Ectodermal cell (in vitro differentiated cells): ENCODE data around the gene RELA.

ENCODE experiments used
- H3K27ac ChIP-seq: 2 replicates; pipeline ENCODE4 v1.7.0; 2013; ENCODE audit warnings: mild to moderate bottlenecking, low read depth, low read length; ENCODE audit not compliant: insufficient read depth, poor library complexity, severe bottlenecking
- H3K27me3 ChIP-seq: 2 replicates; pipeline ENCODE4 v1.7.0; 2013; ENCODE audit warnings: mild to moderate bottlenecking, low read length; ENCODE audit not compliant: insufficient read depth, control insufficient read depth, poor library complexity, severe bottlenecking
- H3K36me3 ChIP-seq: one replicate; pipeline ENCODE4 v1.7.0; 2013; ENCODE audit warnings: low read length; ENCODE audit not compliant: control insufficient read depth, insufficient read depth
- H3K4me1 ChIP-seq: one replicate; pipeline ENCODE4 v1.7.0; 2013; ENCODE audit warnings: low read length; ENCODE audit not compliant: control insufficient read depth, insufficient read depth
- H3K4me3 ChIP-seq: 2 replicates; pipeline ENCODE4 v1.7.0; 2013; ENCODE audit warnings: low read depth, low read length, control low read depth; ENCODE audit not compliant: insufficient read depth
- H3K9me3 ChIP-seq: 2 replicates; pipeline ENCODE4 v1.7.0; 2013; ENCODE audit warnings: mild to moderate bottlenecking, low read length, moderate library complexity; ENCODE audit not compliant: control insufficient read depth
- WGBS, 2 experiments: methylation state at CpG; one replicate each; pipeline ENCODE4 v1.1.7; 2013; ENCODE audit warnings: missing lambda C conversion rate in 2 of 2; 5-methylcytosine and 5-hydroxymethylcytosine counted together

RELA gene

GRCh38 chr11:65648997-65649493, 13.7 kb downstream of the RELA start:
- H3K4me3 ChIP-seq, result no peak overlapping the region
- peaks cover under 1% of the 10 kb centered on the region for H3K36me3 ChIP-seq
- H3K27me3 ChIP-seq, result peaks cover 4% of the 10 kb centered on the region
- H3K4me1 ChIP-seq, result peaks cover 19% of the 10 kb centered on the region
- H3K27ac ChIP-seq, result no peak overlapping the region
- H3K9me3 ChIP-seq, result no peaks in the 10 kb centered on the region
- WGBS, 2 experiments, result 93% methylated on average over 12 of the region's 12 CpGs

- no peaks in the 10 kb centered on the region for H3K36me3 ChIP-seq
- peaks cover 11% of the 10 kb centered on the region for H3K4me1 ChIP-seq
- peak overlapping the region; percentile 1 for H3K4me3 ChIP-seq
- 76 to 78% methylated on average over 87 of the region's 87 CpGs for WGBS, 2 experiments
- H3K9me3 ChIP-seq, result no peaks in the 10 kb centered on the region
- peaks cover 4% of the 10 kb centered on the region for H3K27me3 ChIP-seq
- H3K27ac ChIP-seq, result no peak overlapping the region
Observed at GRCh38 chr11:65646958-65647701, 15.6 kb downstream of the RELA start.

DNA sequence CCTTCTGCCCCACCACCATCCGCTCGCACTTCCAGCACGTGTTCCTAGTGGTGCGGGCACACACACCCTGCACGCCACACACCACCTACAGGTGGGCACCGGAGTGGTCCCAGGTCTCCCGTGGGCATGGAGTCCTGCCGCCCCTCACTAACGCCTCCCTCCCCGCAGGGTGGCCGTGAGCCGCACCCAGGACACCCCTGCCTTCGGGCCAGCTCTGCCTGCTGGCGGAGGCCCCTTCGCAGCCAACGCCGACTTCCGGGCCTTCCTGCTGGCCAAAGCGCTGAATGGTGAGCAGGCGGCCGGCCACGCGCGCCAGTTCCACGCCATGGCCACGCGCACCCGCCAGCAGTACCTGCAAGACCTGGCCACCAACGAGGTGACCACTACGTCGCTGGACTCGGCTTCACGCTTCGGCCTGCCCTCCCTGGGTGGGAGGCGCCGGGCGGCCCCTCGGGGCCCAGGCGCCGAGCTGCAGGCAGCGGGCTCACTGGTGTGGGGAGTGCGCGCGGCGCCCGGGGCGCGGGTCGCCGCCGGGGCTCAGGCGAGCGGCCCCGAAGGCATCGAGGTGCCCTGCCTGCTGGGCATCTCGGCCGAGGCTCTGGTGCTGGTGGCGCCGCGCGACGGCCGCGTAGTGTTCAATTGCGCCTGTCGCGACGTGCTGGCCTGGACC, 16.3 kb downstream of the RELA start:
- Histone ChIP-seq H3K4me1 (peaks cover 4% of the 10 kb centered on the region), H3K27me3 (peaks cover 4% of the 10 kb centered on the region), H3K4me3 (no peak overlapping the region), H3K36me3 (no peaks in the 10 kb centered on the region), H3K9me3 (no peaks in the 10 kb centered on the region), H3K27ac (no peak overlapping the region)
- WGBS, 2 experiments, result 96 to 97% methylated on average over 68 of the region's 68 CpGs

DNA sequence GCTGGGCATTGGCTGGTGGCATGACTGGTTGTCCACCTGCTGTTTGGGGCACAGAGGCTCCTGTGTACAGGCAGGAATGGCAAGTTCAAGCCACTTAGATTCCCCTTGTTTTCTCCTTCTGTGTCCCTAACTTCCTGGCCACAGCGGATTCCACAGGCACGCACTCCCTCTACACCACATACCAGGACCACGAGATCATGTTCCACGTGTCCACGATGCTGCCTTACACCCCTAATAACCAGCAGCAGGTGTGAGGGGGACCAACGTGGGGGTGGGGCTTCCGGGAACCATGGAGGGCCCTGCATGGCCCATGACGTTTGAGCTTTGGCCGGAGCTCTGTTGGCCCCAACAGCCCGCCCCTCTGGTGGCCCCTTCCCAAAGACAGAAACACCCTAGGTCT, 17.0 kb downstream of the RELA start:
- Histone ChIP-seq H3K4me3 (no peak overlapping the region), H3K9me3 (no peaks in the 10 kb centered on the region), H3K36me3 (no peaks in the 10 kb centered on the region), H3K27me3 (peaks cover 4% of the 10 kb centered on the region), H3K27ac (no peak overlapping the region), H3K4me1 (peaks cover 4% of the 10 kb centered on the region)
- 89 to 90% methylated on average over 10 of the region's 10 CpGs for WGBS, 2 experiments

- Histone ChIP-seq H3K4me3 (no peak overlapping the region), H3K27me3 (peaks cover 4% of the 10 kb centered on the region), H3K4me1 (no peaks in the 10 kb centered on the region), H3K27ac (no peak overlapping the region), H3K9me3 (no peaks in the 10 kb centered on the region), H3K36me3 (no peaks in the 10 kb centered on the region)
- WGBS, 2 experiments, result 92 to 94% methylated on average over 11 of the region's 11 CpGs
Observed at GRCh38 chr11:65644837-65645236, 17.9 kb downstream of the RELA start.

DNA sequence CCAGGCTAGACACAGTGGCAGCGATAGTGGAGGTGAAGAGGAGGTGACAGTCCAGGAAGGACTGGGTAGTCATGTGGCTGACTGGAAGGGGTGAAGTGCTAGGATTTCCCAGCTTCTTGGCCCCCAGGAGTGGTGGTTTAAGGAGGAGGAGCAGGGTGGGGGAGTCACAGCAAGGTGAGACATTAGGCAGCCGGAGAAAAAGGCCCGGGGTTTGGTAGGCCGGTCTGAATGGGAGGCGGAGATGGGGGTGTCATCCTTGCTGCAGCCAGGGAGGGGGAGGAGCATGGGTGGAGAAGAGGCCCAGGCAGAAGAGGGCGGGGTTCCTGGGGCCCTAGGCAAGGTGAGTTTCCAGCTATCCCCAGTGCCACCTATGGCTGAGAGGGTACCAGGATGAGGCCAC, 18.7 kb downstream of the RELA start:
- no peaks in the 10 kb centered on the region for H3K9me3 ChIP-seq
- 60 to 64% methylated on average over 6 of the region's 6 CpGs for WGBS, 2 experiments

DNA sequence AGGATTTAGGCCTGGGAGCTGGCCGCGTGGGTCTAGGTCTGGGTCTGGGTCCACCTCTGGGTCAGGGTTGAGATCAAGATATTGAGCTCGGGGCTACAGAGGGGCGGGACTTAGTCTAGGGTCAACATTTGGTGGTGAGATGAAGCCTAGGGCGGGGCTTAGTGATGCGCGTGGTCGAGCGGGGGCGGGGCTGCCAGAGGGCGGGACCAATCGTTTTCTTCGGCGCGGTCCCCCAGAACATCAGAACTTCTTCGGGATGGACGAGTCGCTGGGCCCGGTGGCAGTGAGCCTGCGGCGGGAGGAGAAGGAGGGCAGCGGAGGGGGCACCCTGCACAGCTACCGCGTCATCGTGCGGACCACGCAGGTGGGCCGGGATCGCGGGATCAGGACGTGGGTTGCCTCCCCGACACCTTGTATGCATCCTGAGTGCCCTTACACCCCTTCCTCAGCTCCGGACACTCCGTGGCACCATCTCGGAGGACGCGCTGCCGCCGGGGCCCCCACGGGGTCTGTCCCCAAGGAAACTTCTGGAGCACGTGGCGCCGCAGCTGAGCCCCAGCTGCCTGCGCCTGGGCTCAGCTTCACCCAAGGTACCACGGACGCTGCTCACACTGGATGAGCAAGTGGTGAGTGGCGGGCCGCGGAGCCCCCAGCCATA, 20.6 kb downstream of the RELA start:
- no peaks in the 10 kb centered on the region for H3K9me3 ChIP-seq
- peaks cover 12% of the 10 kb centered on the region for H3K4me1 ChIP-seq
- no peaks in the 10 kb centered on the region for H3K27me3 ChIP-seq
- WGBS, 2 experiments, result 90 to 91% methylated on average over 49 of the region's 49 CpGs
- no peak overlapping the region for H3K27ac ChIP-seq
- no peaks in the 10 kb centered on the region for H3K36me3 ChIP-seq
- no peak overlapping the region for H3K4me3 ChIP-seq

More for the DNA sequence above, 18.7 kb downstream of the RELA start:
- Histone ChIP-seq H3K27ac (no peak overlapping the region), H3K4me3 (no peak overlapping the region), H3K36me3 (no peaks in the 10 kb centered on the region), H3K4me1 (no peaks in the 10 kb centered on the region), H3K27me3 (peaks cover 4% of the 10 kb centered on the region)

DNA sequence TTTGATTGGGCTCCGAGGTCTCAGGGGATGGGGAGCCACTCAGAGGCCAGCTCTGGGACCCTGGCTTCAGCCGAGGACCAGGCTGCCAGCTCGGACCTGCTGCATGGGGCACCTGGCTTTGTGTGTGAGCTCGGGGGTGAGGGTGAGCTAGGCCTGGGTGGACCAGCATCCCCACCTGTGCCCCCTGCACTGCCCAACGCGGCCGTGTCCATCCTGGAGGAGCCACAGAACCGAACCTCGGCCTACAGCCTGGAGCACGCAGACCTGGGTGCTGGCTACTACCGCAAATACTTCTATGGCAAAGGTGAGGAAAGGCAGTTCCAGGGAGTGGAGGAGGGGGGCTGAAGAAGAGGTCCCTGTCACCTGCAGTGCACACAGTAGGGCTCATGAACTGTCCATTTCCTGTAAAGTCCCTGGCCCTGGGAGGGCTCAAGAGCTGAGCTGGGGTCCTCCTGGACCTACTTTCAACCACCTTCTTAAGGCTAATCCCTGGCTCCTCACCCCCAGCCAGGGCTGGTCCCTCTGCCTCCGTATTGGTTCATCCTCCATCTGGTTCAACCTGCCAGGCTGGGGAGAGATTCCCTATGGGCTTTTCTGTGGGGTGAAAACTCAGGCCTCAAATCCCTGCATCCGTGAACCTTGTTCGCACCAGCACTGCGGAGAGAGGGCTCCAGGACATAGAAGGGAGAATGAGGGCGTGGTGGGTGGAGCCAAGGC, 21.3 kb downstream of the RELA start:
- no peak overlapping the region for H3K27ac ChIP-seq
- peaks cover 16% of the 10 kb centered on the region for H3K4me1 ChIP-seq
- WGBS, 2 experiments, result 94 to 95% methylated on average over 16 of the region's 16 CpGs
- H3K27me3 ChIP-seq, result no peaks in the 10 kb centered on the region
- peaks cover 3% of the 10 kb centered on the region for H3K36me3 ChIP-seq
- H3K9me3 ChIP-seq, result no peaks in the 10 kb centered on the region
- no peak overlapping the region for H3K4me3 ChIP-seq

GRCh38 chr11:65640483-65641296, 22.0 kb downstream of the RELA start:
- WGBS, 2 experiments, result 95 to 97% methylated on average over 35 of the region's 35 CpGs
- Histone ChIP-seq H3K27ac (no peak overlapping the region), H3K4me1 (peaks cover 16% of the 10 kb centered on the region), H3K4me3 (no peak overlapping the region), H3K9me3 (no peaks in the 10 kb centered on the region), H3K27me3 (no peaks in the 10 kb centered on the region), H3K36me3 (peaks cover 6% of the 10 kb centered on the region)
